ENCODE data around the gene RTL5. TPM values are rescaled to one million over a fixed set of nuclear protein-coding genes. Genes with fewer than 3 reads are reported as not detected.

Gene RTL5
- total RNA-seq, 1 experiment from 2014 or later = not detected

DNA sequence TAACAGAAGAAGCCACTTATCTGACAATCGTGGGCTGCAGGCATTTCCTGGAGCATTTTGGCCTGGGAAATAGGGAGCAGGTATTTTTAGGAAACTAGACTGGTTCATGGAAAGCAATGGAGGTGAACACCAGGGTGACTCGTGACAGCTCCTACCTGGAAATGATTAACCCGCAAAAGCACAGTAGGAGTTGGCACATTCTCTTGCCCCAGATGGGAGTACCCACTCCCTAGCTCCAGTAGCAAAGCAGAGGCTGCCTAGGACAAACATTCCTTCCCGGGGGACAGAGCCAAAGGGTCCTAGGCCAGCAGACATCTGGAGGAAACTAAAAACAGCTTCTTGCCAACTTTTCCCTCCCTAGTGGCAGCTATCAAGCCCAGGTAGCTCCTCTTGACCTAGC is 29.0 kb downstream of the RTL5 start:
- Mint-ChIP-seq H3K27ac (ENCODE audit: low read depth, unreplicated experiment) (no peak overlapping the region), H3K4me1 (ENCODE audit: insufficient read depth, unreplicated experiment) (peaks cover 6% of the 10 kb centered on the region), H3K9me3 (ENCODE audit: unreplicated experiment) (no peaks in the 10 kb centered on the region), H3K27me3 (ENCODE audit: insufficient read depth, unreplicated experiment) (peaks cover 96% of the 10 kb centered on the region), H3K4me3 (ENCODE audit: unreplicated experiment) (no peak overlapping the region), H3K36me3 (ENCODE audit: insufficient read depth, unreplicated experiment) (no peaks in the 10 kb centered on the region)
- intact Hi-C loops (cut with micrococcal nuclease) = no loop called here
- TF ChIP-seq, protein P1, sequence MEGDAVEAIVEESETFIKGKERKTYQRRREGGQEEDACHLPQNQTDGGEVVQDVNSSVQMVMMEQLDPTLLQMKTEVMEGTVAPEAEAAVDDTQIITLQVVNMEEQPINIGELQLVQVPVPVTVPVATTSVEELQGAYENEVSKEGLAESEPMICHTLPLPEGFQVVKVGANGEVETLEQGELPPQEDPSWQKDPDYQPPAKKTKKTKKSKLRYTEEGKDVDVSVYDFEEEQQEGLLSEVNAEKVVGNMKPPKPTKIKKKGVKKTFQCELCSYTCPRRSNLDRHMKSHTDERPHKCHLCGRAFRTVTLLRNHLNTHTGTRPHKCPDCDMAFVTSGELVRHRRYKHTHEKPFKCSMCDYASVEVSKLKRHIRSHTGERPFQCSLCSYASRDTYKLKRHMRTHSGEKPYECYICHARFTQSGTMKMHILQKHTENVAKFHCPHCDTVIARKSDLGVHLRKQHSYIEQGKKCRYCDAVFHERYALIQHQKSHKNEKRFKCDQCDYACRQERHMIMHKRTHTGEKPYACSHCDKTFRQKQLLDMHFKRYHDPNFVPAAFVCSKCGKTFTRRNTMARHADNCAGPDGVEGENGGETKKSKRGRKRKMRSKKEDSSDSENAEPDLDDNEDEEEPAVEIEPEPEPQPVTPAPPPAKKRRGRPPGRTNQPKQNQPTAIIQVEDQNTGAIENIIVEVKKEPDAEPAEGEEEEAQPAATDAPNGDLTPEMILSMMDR (IDR thresholded peaks at IDR 0.05; ENCODE audit: unreplicated experiment) = no peak
- POLR2A ChIA-PET = interaction anchor here (0.7 kb wide), 1 partner anchor 451 kb away, joined by 3 read pairs; no protein-coding TSS in a partner anchor
- CTCF ChIA-PET = interaction anchor here (0.6 kb wide), 1 partner anchor 243 kb away, joined by 3 read pairs; no protein-coding TSS in a partner anchor
- DNase-seq (ENCODE audit: unreplicated experiment) = no peak
- BruUV-seq (replicated peaks) = no TSS peak

DNA sequence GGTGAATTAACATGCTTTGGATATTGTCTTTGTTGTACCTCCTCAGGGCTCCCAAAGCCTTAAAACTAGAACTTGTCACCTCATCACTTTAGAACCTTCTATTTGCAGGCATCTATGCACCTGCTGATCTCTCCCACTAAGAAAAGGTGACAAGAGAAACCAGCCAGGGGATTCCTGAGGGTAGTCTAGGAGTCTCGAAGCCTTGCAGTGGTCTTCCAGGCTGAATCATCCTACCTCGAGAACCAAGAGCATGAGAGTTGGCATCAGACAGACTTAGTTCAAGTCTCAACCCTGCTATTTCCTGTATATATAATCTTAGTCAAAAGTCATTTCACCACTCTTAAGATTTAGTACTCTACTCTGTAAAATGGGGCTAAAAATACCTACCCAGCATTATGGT is 29.6 kb downstream of the RTL5 start:
- Mint-ChIP-seq H3K9me3 (ENCODE audit: unreplicated experiment) (no peaks in the 10 kb centered on the region), H3K27ac (ENCODE audit: low read depth, unreplicated experiment) (no peak overlapping the region)
- TF ChIP-seq, protein P1 (IDR thresholded peaks at IDR 0.05; ENCODE audit: unreplicated experiment) = no peak

DNA sequence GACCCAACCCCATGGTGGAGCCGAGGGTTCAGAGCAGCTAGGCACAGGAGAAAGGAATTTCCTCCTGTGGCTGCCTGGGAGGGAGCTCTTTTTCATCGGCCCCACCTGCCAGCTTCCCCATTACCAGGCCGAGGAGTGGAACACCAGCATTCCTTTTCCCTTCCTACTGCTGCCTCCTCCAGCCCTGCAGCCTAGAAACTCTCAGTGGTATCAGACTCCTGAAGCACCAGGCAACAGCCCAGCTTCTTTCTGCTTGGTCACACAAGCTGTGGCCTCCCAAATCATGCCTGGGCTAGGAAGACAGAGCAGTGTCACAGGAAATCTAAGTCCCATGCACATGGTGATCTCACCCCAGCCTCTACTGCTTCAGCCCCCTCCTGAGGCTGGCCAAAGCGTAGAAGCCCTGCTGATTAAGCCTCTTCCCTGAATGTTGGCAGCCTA is 30.1 kb downstream of the RTL5 start:
- H3K4me3 Mint-ChIP-seq (ENCODE audit: unreplicated experiment) = no peak overlapping the region
- POLR2A ChIA-PET = no interaction called here
- TF ChIP-seq, protein P1 (IDR thresholded peaks at IDR 0.05; ENCODE audit: unreplicated experiment) = no peak
- H3K27ac Mint-ChIP-seq (ENCODE audit: low read depth, unreplicated experiment) = no peak overlapping the region
- no peaks in the 10 kb centered on the region for H3K4me1 Mint-ChIP-seq (ENCODE audit: insufficient read depth, unreplicated experiment)
- H3K36me3 Mint-ChIP-seq (ENCODE audit: insufficient read depth, unreplicated experiment) = no peaks in the 10 kb centered on the region
- H3K27me3 Mint-ChIP-seq (ENCODE audit: insufficient read depth, unreplicated experiment) = peaks cover 96% of the 10 kb centered on the region
- no TSS peak for BruUV-seq (replicated peaks)
- intact Hi-C loops (cut with micrococcal nuclease) = no loop called here
- DNase-seq (ENCODE audit: unreplicated experiment) = no peak
- CTCF ChIA-PET = interaction anchor here (0.9 kb wide), 1 partner anchor 100 kb away, joined by 3 read pairs; no protein-coding TSS in a partner anchor
- H3K9me3 Mint-ChIP-seq (ENCODE audit: unreplicated experiment) = no peaks in the 10 kb centered on the region

More for the DNA sequence above, 29.6 kb downstream of the RTL5 start:
- CTCF ChIA-PET = no interaction called here
- peaks cover 96% of the 10 kb centered on the region for H3K27me3 Mint-ChIP-seq (ENCODE audit: insufficient read depth, unreplicated experiment)
- H3K4me3 Mint-ChIP-seq (ENCODE audit: unreplicated experiment) = no peak overlapping the region
- intact Hi-C loops (cut with micrococcal nuclease) = no loop called here
- no peaks in the 10 kb centered on the region for H3K4me1 Mint-ChIP-seq (ENCODE audit: insufficient read depth, unreplicated experiment)
- no peak for DNase-seq (ENCODE audit: unreplicated experiment)
- BruUV-seq (replicated peaks) = no TSS peak
- POLR2A ChIA-PET = no interaction called here
- no peaks in the 10 kb centered on the region for H3K36me3 Mint-ChIP-seq (ENCODE audit: insufficient read depth, unreplicated experiment)

DNA sequence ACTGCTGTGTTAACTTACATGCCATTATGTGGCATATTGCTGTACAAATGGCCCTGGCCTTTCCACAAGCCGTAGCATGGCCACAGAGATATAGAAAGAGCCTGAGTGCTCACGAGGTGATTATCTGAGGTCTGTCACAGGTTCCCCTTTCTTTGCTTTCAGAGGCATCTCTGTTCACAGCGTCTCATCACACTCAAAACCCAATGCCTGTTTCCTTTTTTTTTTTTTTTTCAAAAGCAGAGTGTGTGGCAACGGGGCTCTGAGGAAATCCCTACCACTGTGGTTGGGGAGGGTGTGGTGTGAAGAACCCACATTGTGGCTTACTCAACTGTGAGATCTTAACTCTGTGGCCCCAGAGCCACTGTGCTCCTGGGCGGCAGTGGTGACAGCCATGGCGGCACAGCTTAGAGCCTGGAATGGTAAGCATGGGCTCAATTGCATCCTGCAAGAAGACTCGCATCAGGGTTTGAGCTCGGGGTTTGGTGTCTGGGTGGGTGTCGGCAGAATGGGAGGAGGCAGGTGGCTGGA is 30.8 kb downstream of the RTL5 start:
- BruUV-seq (replicated peaks) = no TSS peak
- intact Hi-C loops (cut with micrococcal nuclease) = no loop called here
- Mint-ChIP-seq H3K27me3 (ENCODE audit: insufficient read depth, unreplicated experiment) (peaks cover 96% of the 10 kb centered on the region), H3K27ac (ENCODE audit: low read depth, unreplicated experiment) (no peak overlapping the region), H3K9me3 (ENCODE audit: unreplicated experiment) (no peaks in the 10 kb centered on the region), H3K4me3 (ENCODE audit: unreplicated experiment) (no peak overlapping the region), H3K4me1 (ENCODE audit: insufficient read depth, unreplicated experiment) (no peaks in the 10 kb centered on the region), H3K36me3 (ENCODE audit: insufficient read depth, unreplicated experiment) (no peaks in the 10 kb centered on the region)
- CTCF ChIA-PET = interaction anchor here (0.7 to 0.9 kb wide), 2 partner anchors 99 to 594 kb away, joined by 3 read pairs; no protein-coding TSS in a partner anchor
- TF ChIP-seq, protein P1 (IDR thresholded peaks at IDR 0.05; ENCODE audit: unreplicated experiment) = no peak
- peak; percentile 17 for DNase-seq (ENCODE audit: unreplicated experiment)
- POLR2A ChIA-PET = no interaction called here
